Left lobe of liver (tissue), 2 donors: Measurements from ENCODE around the gene STK40. TPM values are rescaled to one million over a fixed set of nuclear protein-coding genes. Genes with fewer than 3 reads are reported as not detected.
A peak's percentile ranks its signal among the peaks of the same experiment; 100 is the strongest.

Source experiments
- ATAC-seq: fragments of 200-7000 bp; cut with Tn5 transposase; one replicate; pipeline ENCODE4 v1.9.1; 2020; ENCODE audit warnings: mild to moderate bottlenecking, moderate library complexity
- DNase-seq: peaks from one replicate; pipeline ENCODE4 v3.0.0-alpha.2; 2020; ENCODE audit warnings: low spot score
- total RNA-seq: library from RNA; stranded (reverse); gene quantifications from one replicate; pipeline ENCODE4 v1.2.1, GENCODE V29; 2021
- donor health status: DM: no; HTN: no; CAD: no; lungs with moderate emphysema.
- donor health status: DM: no; HTN: yes; CAD: no.

The STK40 gene, protein sequence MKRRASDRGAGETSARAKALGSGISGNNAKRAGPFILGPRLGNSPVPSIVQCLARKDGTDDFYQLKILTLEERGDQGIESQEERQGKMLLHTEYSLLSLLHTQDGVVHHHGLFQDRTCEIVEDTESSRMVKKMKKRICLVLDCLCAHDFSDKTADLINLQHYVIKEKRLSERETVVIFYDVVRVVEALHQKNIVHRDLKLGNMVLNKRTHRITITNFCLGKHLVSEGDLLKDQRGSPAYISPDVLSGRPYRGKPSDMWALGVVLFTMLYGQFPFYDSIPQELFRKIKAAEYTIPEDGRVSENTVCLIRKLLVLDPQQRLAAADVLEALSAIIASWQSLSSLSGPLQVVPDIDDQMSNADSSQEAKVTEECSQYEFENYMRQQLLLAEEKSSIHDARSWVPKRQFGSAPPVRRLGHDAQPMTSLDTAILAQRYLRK
- 31.6 TPM for total RNA-seq

DNA sequence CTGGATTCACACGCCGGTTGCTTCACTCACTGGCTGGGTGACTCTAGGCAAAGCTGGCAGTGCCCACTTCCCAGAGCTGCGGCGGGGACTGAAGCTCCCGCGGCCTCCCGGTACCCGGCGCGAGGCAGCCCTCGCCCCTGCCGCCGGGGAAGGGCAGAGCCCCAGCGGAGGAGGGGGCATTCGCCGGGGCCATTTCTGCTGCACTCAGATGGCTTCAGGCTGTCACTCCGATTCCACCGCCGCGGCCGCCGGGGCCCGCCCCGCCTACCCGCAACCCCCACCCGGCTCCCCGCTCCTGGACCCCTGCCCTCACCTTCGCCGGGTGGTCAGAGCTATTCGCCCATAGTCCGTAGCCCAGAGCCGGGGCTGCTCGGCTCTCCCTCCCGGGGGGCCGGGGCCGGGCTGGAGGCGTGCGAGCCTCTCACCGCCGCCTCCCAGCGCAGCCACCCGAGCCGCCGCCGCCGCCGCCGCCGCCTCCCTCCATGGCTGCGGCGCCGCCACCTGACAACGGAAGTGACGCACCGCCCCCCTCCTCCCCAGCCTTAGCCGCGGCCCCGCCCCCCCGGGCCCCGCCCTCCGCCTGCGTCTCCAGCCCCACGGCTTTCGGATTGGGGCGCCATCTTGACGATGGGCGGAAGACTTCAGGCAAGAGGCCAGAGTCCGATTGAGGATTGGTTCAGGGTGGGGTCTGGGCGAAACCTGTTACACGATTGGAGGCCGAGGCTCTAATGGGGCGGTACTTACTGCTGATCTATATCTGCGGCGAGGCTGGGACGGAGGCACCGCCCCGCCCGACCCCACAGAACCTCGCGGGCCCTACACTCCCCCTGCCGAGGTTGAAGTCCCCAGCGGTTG lies at the start of gene STK40:
STK40 (minus strand) TSS at position 515 of the 855 bp plus-strand sequence. CDS start 24,592 bp downstream, outside the sequence.
- DNase-seq (peak; percentile 99), ATAC-seq (peak; percentile 84)

DNA sequence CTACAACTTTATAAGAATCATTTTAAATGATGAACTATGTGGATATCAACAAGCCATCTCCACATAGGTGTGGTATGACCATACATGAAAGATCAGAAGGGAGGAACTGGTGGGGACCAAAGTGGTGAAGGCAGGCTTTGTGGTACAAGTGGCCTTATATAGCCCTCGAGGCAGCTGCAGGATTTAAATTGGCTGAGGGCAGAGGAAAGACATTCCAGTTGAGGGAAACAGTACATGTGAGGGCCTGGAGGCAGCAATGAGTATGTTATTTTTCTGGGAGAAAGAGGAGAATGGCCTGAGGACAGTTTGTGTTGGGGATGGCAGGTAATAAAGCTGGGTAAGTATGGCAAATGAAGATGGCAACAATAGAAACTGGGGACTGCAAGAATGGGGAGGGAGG lies 47.4 kb upstream of the STK40 start:
- ATAC-seq (no peak), DNase-seq (no peak)

DNA sequence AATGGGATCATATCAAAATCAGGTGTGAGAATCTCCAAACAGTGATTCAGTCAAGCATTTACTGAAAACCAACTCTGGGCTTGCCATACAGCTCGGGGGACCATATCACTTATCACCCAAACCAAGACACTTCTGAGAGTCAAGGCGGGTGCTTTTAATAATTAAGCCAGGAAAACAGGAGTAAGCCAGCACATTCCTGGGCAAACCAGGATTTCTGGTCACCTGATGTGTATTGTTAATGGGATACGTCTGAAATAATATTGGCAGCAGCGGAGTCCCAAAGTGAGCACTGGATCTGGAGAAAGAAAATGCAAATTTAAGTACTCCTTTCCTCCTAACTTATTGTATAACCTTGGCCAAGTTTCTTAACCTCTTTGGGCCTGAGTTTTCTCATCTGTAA lies 46.9 kb upstream of the STK40 start:
- ATAC-seq (peak; percentile 80), DNase-seq (no peak)

DNA sequence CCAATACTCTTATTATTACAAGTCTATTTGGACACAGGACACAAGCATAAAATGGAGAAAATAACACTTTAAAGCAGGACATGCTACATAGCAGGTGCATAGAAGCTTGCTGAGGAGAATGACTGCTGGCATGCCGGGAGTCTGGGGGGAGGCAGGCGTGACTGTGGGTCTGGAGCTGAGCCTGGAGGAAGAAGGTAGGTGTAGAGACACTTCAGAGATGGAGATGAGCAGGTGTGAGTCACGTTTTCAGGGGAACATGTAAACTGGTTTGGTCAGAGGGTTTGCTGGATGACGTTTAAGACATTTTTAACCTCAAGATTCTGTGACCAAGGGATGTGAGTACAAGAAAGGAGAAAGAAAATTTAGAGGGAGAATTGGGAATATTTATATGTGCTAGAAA lies 40.1 kb upstream of the STK40 start:
- no peak for ATAC-seq
- no peak for DNase-seq

DNA sequence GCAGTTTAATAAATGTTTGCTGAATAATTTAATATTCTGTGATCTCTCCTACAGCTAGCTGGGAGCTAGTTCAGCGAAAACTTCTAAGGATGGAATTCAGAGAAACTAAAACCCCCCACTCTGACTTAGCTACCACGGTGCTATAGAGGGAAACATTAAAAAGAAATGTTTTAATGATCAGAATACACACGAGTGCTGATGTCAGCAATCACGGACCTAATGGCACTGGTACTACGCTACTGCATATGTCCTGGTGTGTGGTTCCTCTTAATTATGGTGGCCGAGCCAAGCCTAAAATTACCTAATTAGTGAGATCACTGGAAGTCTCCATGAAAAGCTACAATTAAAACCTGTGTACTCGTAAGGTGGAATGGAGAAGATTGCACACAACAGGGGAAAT lies 35.9 kb upstream of the STK40 start:
- ATAC-seq (no peak), DNase-seq (no peak)

DNA sequence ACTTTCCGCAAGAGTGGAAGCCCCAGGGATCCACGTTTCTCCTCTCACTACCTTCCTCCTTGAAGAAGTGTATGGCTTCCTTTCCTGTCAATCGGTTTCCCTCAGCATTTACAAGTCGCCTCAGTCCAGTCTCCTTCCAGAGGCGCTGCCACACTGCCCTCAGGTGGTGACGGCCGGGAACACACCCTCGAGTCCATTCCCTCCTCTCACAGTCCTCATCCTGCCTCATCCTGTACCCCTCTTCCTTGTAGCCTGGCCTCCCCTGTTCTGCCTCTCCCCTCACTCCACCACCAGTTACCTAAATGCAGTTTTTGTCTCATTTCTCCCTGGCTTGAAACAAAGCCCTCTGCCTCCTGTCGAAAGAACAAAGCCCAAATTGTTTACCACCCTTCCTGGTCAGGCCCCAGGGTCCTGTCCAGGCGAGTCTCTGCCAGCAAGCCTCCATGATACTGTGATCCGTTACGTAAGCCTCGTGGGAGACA lies 35.2 kb upstream of the STK40 start:
- DNase-seq = peak; percentile 81
- ATAC-seq = peak; percentile 100

DNA sequence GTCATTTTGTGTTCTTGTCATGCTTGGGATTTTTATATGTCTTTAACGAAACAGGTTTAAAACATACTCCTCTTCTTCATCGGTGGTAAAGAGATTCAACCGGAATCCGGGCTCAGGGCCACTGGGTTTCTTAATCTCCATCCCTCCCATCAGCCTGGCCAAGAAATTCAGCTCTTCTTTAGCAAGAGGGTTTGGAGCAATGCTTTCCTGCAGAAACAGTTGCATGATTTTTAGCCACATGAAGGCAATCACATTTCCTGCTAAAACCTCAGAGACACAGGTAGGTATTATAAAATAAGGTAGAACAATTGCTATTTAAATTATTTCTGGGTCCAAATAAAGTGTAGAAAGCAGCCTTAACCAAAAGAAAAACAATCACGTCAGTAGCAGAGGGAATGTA lies 34.7 kb upstream of the STK40 start:
- no peak for DNase-seq

DNA sequence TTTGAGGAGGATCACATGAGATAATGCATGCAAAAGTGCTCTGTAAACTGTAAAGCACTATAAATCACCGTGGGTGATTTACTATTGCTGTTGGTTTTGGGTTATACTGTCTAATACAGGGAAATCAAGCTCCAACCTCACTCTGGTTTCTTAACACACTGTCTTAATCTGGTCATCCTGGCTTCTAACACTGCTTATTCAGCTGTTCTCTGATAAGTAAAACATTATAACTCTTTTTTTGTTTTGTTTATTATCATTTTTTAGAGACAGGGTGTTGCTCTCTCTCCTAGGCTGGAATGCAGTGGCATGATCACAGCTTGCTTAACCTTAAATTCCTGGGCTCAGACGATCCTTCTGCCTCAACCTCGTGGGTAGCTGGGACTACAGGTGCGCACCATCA lies 33.8 kb upstream of the STK40 start:
- ATAC-seq (no peak), DNase-seq (no peak)

More for the DNA sequence above, 34.7 kb upstream of the STK40 start:
- ATAC-seq = no peak

DNA sequence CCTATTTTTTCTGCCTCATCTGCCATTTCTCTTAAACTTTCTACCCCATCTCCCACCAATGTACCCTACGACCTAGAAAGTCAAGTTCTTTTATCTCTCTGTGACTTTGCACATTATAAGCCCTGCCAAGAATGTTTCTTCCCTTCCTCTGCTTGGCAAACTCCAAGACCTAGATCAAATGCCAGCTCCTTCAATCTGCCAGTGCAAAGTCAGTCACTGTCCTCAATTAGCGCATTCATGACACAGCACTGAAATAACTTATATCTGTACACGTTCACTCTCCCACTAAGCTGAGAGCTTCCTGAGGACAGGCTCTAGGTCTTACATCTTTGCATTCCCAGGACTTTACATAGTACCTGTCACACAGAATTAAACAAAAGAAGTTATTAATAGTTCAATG lies 33.4 kb upstream of the STK40 start:
- DNase-seq = no peak
- ATAC-seq = no peak

DNA sequence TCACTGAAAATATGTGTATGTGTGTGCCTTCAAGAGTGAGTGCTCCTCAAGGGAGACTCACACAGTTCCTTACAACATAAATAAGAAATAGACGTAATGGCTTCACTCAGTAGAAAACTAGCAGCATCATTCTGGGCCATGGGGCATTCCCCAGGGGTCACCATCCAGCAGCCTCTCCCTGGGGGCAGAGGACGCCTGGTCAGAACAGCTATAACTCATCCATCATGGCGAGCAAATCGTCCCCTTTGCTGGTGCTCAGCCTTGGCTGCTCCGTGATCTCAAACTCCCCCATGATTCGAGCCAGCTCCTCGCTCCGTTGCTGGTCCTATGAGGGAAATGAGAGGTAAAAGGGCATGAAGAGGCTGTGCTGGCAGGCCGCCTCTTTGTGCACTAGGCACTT lies 32.2 kb upstream of the STK40 start:
- no peak for ATAC-seq
- no peak for DNase-seq

DNA sequence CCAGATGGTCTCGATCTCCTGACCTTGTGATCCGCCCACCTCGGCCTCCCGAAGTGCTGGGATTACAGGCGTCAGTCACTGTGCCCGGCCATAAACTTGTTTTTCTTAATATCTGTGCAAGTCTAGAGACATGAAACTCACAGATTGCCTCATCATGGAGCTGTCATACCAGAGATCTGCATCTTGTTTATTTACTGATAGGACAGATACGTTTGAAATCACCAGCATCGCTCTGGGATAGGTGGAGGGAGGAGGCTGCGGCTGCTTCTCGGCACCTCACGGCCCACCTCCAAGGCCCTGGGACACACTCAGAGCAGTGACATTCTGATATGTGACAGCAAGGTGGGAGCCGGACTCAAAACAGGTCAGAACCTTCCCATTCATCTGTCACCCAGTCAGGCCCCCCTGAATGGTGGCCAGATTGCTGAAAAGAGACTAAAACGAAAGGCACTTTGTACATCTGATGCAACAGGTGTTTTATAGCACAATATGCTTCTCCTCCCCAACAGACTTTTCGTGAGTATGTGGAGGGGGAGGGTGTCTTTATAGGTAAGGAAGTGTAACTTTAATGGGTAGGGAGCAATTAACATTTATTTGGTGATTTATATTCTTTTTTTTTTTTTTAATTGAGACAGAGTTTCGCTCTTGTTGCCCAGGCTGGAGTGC lies 30.1 kb upstream of the STK40 start:
- DNase-seq (no peak), ATAC-seq (no peak)

DNA sequence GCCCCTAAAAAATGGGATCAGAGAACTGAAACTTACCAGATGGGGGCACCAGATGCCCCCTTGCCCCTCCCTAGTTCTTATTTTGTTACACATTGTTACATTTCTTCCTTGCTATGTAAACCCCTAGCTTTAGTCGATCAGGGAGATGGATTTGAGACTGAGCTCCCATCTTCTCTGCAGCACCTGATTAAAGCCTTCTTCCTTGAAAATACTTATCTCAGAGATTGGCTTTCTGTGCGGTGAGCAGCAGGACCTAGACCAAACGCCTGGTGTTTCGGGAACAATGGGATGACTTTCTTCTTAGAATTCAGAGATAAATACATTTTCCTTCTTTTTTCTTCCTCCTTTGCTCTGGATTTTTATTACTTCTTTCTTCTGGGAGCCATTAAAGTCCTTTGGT lies 28.7 kb upstream of the STK40 start:
- DNase-seq (no peak), ATAC-seq (no peak)

DNA sequence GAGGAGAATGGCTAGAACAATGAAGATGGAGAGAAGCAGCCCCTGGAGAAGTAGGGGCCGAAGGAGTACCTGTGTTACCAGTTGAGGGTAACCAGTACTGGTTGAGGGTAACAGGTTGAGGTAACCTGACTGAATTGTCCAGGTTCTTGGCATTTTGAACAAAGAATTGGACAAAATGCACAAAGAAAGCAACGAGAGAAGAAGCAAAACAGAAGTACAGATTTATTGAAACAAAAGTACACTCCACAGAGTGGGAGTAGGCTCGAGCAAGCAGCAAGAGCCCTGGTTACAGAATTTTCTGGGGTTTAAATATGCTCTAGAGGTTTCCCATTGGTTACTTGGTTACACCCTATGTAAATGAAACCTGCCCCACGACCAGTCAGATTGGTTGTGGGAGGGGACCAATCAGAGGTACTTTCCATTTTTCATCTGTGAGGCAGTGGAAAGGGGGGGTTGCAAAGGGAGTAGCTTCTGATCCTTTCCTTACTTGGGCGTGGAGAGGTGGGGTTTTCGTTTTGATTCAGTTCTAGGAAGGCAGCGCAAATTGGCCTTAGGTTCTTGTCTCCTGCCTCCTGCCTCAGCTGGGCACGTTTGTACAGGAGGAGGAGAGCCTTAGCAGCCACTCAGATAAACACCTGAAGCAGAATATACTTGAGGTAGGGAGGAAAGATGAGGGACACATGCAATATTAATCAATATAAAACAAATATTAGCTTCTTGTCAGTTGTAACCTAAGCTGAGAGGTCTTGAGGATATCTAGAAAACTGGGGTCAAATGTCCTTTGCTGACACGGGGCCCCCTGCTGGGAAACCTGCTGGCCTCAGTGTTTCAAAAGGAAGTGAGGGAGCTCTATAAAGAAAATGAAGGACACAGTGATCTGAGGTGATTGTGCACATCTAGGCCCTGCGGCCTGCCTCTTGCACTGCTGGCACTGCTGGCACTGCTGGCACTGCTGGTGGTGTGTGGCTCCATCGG lies 26.2 kb upstream of the STK40 start:
- ATAC-seq = no peak
- no peak for DNase-seq

DNA sequence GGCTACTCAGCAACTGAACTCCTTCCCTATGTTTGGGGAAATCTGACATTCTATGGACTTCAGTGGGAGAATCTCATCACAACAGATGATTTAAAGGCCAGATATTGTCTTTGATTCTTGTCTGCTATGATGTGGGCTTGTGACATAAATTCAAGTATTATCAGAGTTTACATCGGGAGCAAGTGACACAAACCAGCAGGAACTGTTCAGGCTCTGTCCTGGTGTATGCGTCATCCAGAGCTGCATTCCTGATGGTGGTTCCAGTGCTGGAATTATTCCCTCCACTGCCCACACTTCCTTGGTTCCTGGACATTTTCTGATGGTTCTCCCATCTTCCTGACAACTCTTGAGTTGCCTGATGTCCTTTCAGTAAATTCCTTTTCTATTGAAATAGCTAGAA lies 22.8 kb upstream of the STK40 start:
- DNase-seq = no peak
- ATAC-seq = no peak

DNA sequence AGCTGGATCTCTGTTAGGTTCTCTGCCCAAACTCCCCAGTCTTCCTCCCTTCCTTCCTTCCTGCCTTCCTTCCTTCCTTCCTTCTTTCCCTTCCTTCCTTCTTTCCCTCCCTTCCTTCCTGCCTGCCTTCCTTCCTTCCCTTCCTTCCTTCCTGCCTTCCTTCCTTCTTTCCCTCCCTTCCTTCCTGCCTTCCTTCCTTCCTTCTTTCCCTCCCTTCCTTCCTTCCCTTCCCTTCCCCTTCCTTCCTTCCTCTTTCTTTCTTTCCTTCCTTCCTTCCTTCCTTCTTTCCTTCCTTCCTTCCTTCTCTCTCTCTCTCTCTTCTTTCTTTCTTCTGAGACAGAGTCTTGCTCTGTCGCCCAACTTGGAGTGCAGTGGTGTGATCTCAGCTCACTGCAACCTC lies 20.7 kb upstream of the STK40 start:
- DNase-seq = no peak
- ATAC-seq = no peak

DNA sequence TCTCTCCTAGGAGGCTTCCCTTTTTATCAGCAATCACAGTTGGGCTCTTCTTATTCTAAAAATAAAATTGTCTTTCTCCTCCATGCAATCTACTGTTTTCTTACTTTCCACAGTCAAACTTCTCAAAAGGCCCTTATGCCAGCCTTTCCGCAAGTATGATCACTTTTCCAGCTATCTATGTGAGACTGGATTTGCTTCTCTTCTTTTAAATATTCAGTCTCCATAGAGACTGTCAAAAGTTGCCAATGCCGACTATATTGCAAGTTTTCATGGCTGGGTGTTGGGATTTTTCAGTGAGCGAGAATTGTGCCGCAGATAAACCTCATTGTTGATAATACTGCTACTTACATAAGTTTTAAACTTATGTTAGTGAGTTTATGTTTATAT lies 16.8 kb upstream of the STK40 start:
- no peak for ATAC-seq
- no peak for DNase-seq

DNA sequence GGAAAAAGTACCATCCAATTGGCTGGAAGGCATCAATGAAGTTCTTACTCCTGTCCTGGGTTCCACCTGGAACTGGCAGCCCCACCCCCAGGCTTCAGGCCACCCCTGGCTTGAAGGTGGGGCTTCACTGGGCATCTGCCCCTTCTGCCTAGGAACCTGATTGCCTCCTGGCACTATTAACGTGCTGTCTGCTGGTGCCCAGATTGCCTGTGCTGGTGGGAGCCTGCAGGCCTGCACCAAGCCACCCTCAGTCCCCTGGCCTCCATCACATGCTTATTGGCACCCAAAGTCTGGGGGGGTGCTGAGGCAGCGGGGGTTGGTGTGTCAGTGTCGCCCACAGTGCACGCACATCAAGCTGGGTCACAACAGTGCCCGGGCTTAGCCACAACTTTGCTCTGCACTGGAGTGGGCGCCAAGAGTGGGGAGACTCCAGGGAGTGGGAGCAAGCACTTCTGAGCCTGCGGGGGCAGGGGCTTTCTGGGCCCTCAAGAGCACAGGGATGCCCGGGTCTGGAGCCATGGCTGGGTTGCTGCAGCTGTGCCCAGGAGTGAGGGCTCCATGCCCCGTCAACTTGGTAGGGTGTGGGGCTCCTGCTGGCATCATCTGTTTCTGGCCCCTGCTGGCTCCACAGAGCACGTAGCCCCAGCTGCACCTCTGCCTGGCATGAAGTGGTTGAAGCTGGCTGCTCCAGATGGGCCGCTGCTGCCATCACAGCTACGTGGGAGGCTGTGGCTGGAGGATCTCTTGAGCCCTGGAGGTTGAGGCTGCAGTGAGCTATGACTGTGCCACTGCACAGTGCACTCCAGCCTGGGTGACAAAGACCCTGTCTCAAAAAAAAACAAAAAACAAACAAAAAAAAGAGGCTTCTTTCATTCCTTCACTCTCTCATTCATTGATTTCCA lies 16.1 kb upstream of the STK40 start:
- no peak for DNase-seq
- no peak for ATAC-seq

DNA sequence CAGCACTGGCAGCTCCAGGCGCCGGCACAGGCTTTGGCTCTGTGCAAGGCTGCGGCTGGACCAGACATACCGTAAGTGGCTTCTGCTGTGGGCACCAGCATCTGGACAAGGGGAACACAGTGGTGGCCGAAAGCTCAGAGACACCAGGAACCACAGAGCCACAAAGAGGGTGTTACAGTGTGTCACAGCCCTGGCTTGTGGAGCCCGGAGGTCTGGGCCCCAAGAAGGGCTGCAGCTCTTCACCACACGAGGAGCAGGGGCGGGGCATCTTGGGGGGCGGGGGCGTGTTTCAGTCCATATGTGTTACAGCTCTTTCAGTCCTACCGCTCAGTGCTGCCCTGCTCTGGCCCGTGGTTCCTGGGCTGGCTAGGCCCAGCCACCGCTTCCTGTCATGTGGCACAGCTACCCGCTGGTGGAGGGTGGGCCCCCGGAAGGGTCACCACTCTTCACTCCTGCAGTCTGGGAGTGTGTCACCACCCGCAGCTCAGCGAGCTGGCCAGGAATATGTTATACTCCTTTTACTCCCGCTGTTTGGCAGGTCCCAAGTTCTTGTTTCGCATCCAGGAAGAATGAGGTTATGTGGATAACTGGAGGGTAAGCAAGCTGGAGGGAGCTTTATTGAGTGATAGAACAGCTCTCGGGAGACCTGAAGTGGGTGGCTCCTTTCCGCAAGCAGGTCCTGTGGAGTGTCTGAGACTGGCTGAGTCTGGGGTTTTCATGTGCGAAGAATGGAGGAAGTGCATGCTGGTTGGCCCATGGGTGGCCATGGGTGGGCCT lies 15.3 kb upstream of the STK40 start:
- ATAC-seq = peak; percentile 40

DNA sequence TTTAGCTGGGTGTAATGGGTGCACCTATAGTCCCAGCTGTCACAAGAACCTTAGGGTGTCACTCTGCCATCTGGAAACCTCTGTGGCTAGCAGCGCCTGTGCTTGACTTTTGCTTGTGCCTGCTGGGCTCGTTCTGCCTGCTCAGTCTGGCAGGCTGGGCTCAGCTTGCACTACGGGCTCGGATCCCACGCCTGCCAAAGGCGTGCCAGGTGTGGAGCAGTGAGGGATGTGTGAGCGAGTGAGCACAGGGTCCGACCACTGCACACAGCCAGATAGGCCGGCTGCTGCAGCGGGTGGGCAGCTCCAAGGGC lies 14.7 kb upstream of the STK40 start:
- ATAC-seq (no peak), DNase-seq (no peak)

More for the DNA sequence above, 15.3 kb upstream of the STK40 start:
- peak; percentile 66 for DNase-seq
